ENCODE data around the gene PIK3C2G. TPM values are rescaled to one million over a fixed set of nuclear protein-coding genes. Genes with fewer than 3 reads are reported as not detected.

The PIK3C2G gene
- total and polyA plus RNA-seq, 2 of the 13 experiments (the other 11 are each of a cell fraction or from before 2014, with no cell fraction given): not detected

GRCh38 chr12:18382236-18382885 lies 121.0 kb downstream of the PIK3C2G start:
- no TSS peak for BruUV-seq (replicated peaks)
- POLR2A ChIA-PET: no interaction called here
- ATAC-seq (no peak), DNase-seq (ENCODE audit: low spot score) (no peak), FAIRE-seq (no peak)
- peaks cover 12% of the 10 kb centered on the region for H3K4me1 ChIP-seq (ENCODE audit: insufficient read depth, low read length)
- no peak overlapping the region for H2AFZ ChIP-seq (ENCODE audit: low read length)
- H3K79me2 ChIP-seq (ENCODE audit: insufficient read depth, low read length): no peaks in the 10 kb centered on the region
- H3K4me3 ChIP-seq (replicated peaks in 1 of 3; ENCODE audit: insufficient read depth in 1 of 3, low read depth in 2 of 3, low read length in 3 of 3): no peak overlapping the region
- H3K9me3 ChIP-seq (ENCODE audit: low read length): no peaks in the 10 kb centered on the region
- no peaks in the 10 kb centered on the region for H4K20me1 ChIP-seq (ENCODE audit: insufficient read depth, low read length)
- no peak overlapping the region for H3K4me2 ChIP-seq (ENCODE audit: low read depth, low read length)
- no peaks in the 10 kb centered on the region for H3K27me3 ChIP-seq (ENCODE audit: control insufficient read depth in 1 of 2, insufficient read depth in 2 of 2, low read length in 2 of 2)
- no peaks in the 10 kb centered on the region for H3K36me3 ChIP-seq (replicated peaks in 1 of 2; ENCODE audit: control insufficient read depth in 1 of 2, insufficient read depth in 2 of 2, low read length in 2 of 2)
- in situ Hi-C loops (cut with HindIII; ENCODE audit: extremely low pct_ligation_motif_present, low pct_unique_long_range_greater_than_20kb): no loop called here
- H3K9ac ChIP-seq (ENCODE audit: insufficient read depth, low read depth, low read length): no peak overlapping the region
- intact Hi-C loops (cut with micrococcal nuclease; ENCODE audit: unreplicated experiment): no loop called here
- CTCF ChIA-PET (ENCODE audit: low intra/inter-chr PET ratio, low total read pairs): no interaction called here
- H3K27ac ChIP-seq (ENCODE audit: extremely low read length, insufficient read depth, low read length): no peak overlapping the region
- WGBS (ENCODE audit: low lambda C conversion rate): 20% methylated on average over 4 of the region's 4 CpGs
- TF ChIP-seq ZNF891 (CRISPR knock-in tag; IDR thresholded peaks at IDR 0.05): no peak
- no peak for TF ChIP-seq TBP (CRISPR knock-in tag; IDR thresholded peaks at IDR 0.05)
- TF ChIP-seq MNT (IDR thresholded peaks at IDR 0.05): no peak
- no peak for TF ChIP-seq ZBTB7A (CRISPR knock-in tag; IDR thresholded peaks at IDR 0.05)
- no peak for TF ChIP-seq MAX (IDR thresholded peaks at IDR 0.05)
- no peak for TF ChIP-seq ZNF446 (CRISPR knock-in tag; IDR thresholded peaks at IDR 0.05)
- no peak for TF ChIP-seq AGO1 (IDR thresholded peaks at IDR 0.05; ENCODE audit: low read depth, low read length, poor library complexity, severe bottlenecking)
- TF ChIP-seq ZBTB3 (CRISPR knock-in tag; IDR thresholded peaks at IDR 0.05; ENCODE audit: borderline replicate concordance, low read depth): no peak
- TF ChIP-seq ZMYM2 (CRISPR knock-in tag; IDR thresholded peaks at IDR 0.05): no peak
- TF ChIP-seq SRF (IDR thresholded peaks at IDR 0.05; ENCODE audit: low read depth, low read length): no peak
- no peak for TF ChIP-seq ZNF878 (CRISPR knock-in tag; IDR thresholded peaks at IDR 0.05)
- no peak for TF ChIP-seq EEA1 (CRISPR knock-in tag; IDR thresholded peaks at IDR 0.05; ENCODE audit: borderline replicate concordance)
- TF ChIP-seq BCL3 (CRISPR knock-in tag; IDR thresholded peaks at IDR 0.05): no peak
- no peak for TF ChIP-seq NCOR1 (IDR thresholded peaks at IDR 0.05; ENCODE audit: borderline replicate concordance, low read length)
- TF ChIP-seq TCF7 (IDR thresholded peaks at IDR 0.05; ENCODE audit: low read depth): no peak
- TF ChIP-seq IRX3 (CRISPR knock-in tag; IDR thresholded peaks at IDR 0.05; ENCODE audit: borderline replicate concordance, low read depth): no peak
